ENCODE data around the gene DROSHA.
"Not testable (repeated sequence)": the region's sequence is repeated elsewhere in the genome, so short reads cannot be mapped to it uniquely, and the experiment has no call there.

The DROSHA gene, protein sequence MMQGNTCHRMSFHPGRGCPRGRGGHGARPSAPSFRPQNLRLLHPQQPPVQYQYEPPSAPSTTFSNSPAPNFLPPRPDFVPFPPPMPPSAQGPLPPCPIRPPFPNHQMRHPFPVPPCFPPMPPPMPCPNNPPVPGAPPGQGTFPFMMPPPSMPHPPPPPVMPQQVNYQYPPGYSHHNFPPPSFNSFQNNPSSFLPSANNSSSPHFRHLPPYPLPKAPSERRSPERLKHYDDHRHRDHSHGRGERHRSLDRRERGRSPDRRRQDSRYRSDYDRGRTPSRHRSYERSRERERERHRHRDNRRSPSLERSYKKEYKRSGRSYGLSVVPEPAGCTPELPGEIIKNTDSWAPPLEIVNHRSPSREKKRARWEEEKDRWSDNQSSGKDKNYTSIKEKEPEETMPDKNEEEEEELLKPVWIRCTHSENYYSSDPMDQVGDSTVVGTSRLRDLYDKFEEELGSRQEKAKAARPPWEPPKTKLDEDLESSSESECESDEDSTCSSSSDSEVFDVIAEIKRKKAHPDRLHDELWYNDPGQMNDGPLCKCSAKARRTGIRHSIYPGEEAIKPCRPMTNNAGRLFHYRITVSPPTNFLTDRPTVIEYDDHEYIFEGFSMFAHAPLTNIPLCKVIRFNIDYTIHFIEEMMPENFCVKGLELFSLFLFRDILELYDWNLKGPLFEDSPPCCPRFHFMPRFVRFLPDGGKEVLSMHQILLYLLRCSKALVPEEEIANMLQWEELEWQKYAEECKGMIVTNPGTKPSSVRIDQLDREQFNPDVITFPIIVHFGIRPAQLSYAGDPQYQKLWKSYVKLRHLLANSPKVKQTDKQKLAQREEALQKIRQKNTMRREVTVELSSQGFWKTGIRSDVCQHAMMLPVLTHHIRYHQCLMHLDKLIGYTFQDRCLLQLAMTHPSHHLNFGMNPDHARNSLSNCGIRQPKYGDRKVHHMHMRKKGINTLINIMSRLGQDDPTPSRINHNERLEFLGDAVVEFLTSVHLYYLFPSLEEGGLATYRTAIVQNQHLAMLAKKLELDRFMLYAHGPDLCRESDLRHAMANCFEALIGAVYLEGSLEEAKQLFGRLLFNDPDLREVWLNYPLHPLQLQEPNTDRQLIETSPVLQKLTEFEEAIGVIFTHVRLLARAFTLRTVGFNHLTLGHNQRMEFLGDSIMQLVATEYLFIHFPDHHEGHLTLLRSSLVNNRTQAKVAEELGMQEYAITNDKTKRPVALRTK (N-terminal part only)

DNA sequence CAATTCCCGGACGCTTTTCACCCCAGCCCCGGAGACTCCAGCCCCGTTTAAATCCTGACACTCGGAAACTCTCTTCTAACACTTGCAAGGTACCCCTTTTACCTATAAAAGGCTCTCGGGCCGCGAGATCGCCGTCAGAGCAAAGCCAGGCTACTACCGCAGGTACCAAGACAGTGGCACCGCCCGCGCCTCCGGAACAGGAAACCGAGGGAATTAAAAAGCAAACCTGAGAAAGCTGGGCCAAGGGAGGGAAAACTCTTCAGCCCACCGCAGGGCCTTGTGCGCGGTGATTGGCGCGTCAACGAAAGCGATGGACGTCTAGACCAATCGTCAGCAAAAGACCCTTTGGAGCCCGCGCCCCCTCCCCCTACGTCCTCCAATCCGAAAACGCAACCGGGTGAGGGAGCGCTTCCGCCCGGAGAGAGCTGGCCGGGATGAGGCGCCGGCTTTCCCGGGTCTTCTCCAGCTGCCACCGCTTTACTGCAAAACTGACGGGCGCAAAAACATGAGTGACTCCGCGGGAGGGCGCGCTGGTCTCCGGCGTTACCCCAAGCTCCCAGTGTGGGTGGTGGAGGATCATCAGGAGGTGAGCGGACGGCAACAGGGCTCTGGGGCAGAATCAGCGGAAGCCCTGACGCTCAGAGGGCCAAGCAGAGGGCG lies at the start of gene DROSHA, which contains the start of gene C5orf22:
DROSHA (minus strand) TSS at position 206 of the 660 bp plus-strand sequence. CDS start 3,034 bp downstream, outside the sequence.
C5orf22 (plus strand) TSS at position 414 of the 660 bp plus-strand sequence; CDS start at position 506, 92 bp downstream.
- peak; percentile 99 for DNase-seq (ENCODE audit: low spot score)

DNA sequence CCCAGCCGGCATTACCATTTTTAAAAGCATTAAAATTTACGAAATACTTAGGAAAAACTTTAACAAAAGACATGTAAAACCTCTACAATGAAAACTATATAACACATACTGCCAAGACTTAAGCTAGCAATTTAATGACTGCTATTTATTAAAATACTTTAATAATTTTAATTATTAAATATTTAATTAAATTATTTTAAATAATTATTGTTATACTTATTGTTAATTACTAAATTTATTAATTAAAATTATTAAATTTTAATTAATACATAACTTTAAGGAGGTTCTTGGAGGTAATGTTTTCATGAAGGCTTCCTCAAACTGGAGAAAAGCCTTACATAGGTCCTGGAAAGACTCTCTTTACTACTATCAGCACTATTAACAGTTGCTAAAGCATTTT lies 47.7 kb upstream of the DROSHA start:
- DNase-seq (ENCODE audit: low spot score), result no peak

DNA sequence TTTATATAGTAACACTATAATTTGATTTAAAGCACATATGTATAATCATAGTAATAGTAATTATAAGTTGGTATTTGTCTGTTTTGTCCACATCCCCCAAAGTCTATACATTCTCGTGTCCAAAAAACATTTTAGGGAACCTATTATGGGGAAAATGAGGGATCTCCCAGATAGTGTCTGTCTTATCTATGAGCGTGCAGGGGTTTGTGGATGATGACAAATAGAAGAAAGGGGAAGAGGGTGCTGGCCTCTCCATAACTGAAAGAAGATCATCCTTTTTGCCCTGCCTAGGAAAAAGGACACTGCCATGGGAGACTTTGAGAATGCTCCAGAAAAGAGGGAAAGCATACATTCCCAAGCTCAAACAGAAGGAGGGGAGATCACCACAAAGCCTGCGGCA lies 45.5 kb upstream of the DROSHA start:
- no peak for DNase-seq (ENCODE audit: low spot score)

DNA sequence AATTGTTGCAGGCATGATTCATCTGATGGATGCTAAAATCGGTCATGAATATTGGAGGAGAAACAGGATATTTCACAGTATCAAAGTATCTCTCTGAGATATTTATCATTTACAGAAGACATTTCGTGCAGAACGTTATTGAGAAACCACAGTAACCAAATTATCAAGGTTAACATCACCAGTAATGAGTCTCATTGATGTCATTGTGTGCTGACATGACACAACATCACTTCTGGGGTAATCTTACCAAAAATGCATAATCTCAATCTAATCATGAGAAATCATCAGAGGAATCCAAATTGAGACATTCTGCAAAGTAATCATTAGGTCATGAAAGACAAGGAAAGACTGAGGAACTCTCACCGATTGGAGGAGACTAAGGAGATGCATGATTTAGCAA lies 42.9 kb upstream of the DROSHA start:
- DNase-seq (ENCODE audit: low spot score), result no peak

DNA sequence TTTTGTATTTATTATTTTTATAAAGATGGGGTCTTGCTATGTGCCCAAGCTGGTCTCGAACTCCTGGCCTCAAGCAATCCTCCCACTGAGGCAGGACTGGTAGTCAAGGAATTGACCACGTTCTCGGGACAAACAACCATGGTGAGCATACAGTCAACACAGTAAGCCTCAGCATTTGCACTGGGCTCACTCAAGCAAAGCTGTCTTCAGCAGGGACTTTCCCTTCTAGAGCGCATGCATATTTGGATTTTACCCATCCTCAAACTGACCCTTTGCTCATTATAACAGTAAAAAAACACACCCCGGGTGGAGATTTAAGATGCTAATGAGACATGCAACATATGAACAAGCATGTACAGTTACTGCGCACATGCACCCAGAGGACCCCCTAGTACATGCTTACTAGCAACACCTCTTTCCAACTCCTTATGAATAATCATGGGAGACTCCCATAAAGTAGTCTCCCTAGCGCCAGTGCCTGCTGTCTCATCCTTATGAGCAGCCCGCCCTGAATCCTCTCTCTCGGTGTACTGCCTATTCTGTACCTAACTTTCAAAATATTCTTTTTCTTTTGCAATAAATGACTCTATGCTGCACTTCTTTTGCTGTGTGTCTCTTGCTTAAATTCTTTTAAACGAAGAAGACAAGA lies 41.7 kb upstream of the DROSHA start:
- no peak for DNase-seq (ENCODE audit: low spot score)

DNA sequence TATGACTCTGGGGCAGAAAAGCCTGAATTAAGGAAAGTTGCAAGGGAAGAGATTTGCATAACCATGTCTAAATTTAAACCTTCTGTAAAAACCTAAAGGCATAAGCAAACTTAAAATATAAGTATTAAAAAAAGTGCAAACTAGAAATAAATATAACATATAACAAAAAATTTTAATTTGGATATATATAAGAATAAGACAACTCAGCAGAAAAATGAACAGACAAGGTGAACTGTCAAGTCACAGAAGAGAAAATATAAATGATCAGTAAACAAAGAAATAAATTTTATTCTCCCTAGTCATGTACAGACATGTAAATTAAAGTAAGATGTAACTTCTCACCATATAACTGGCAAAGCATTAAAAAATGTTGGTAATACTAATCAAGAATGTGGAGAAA lies 37.2 kb upstream of the DROSHA start:
- no peak for DNase-seq (ENCODE audit: low spot score)

DNA sequence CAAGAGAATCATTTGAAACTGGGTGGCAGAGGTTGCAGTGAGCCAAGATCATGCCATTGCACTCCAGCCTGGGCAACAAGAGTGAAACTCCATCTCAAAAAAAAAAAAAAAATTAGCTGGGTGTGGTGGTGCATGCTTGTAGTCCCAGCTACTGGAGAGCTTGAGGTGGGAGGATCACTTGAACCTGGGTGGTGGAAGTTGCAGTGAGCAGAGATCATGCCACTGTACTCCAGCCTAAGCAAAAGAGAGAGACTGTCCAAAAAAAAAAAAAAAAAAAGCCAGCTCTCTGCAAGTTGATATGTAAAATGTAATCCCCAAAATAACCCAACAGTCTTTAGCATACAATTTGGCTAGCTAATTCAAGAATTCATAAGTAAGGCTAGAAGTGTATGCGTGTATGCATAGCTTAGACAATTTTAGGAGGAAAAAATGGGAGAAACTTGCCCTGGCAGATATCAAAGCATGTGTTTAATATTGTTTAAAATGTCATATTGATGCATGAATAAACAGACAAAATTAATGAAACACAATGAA lies 36.5 kb upstream of the DROSHA start:
- no peak for DNase-seq (ENCODE audit: low spot score)

DNA sequence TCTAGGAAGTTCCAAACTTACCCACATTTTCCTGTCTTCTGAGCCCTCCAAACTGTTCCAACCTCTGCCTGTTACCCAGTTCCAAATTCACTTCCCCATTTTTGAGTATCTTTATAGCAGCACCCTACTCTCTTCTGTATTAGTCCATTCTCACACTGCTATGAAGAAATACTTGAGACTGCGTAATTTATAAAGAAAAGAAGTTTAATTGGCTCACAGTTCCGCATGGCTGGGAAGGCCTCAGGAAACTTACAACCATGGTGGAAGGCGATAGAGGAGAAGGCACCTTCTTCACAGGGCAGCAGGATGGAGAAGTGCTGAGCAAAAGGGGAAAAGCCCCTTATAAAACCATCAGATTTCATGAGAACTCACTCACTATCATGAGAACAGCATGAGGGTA lies 34.5 kb upstream of the DROSHA start:
- not testable (repeated sequence) for DNase-seq (ENCODE audit: low spot score)

DNA sequence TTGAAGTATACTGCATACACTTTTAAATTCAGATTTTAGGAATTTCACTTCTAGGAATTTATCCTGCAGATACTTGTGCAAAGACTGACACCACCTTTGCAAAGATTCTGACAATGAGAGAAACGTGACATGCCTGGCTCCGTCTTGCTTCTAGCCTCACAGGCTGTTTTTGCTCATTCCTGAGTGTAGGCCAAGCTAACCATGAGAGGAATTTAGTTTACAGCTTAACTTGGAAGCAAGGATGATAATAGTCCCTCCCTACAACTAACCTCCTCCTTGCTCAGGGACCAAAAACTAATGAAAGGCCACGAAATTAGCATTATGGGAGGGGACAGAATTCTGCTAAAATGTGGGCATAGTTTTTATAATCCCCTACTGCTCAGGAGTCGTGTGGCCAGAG lies 31.3 kb upstream of the DROSHA start:
- DNase-seq (ENCODE audit: low spot score), result no peak

DNA sequence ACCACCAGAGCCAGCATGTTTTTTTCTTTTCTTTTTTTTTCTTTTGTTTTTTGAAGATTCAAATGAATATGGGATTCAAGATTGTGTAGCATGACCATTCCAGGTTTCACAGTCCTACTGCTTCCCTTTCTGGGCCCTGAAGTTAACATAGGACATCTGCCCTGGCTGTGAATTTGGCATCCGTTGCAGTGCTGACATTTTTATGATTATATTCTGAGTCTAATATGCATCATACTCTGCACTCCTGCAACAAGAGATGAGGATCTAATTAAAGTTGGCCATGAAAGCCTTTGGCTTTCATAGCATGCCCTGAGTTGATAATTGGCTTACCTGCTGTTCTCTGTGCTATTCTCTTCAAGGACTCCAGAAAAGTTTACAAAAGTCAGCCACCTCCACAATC lies 30.1 kb upstream of the DROSHA start:
- DNase-seq (ENCODE audit: low spot score), result no peak

DNA sequence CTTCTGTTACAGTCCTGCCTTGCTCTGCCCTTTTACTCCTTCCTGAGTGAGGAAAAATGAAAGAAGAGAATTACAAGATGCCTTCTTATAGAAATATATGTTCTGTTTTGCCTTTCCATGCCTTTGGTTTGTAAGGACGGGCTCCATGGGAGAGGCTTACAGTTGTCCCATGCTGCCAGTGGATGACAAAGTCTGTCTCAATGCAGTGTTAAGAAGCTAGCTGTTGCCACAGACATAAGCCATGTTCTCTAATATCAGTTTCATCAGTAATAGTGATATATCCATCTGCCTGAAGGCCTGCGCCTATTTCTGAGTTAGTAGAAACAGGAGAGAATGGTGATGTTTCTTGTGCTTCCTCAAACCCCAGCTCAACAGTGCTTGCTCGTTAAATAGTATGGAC lies 28.0 kb upstream of the DROSHA start:
- no peak for DNase-seq (ENCODE audit: low spot score)

DNA sequence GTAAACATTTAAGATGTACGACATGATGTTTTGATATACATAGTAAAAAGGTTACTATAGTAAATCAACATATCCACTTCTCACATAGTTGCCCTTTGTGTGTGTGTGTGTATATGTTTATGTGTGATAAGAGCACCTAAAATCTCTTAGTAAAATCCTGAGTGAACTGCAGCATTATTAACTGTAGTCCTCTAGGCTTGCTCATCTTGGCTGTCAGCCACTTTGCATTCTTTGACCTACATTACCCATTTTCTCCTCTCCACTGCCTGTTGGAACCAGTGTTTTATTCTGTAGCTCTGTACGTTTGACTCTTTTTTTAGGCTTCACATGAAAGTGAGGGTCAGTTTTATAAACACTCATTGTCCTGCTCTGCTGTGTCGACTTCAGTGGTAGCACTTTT lies 24.6 kb upstream of the DROSHA start:
- DNase-seq (ENCODE audit: low spot score), result no peak

DNA sequence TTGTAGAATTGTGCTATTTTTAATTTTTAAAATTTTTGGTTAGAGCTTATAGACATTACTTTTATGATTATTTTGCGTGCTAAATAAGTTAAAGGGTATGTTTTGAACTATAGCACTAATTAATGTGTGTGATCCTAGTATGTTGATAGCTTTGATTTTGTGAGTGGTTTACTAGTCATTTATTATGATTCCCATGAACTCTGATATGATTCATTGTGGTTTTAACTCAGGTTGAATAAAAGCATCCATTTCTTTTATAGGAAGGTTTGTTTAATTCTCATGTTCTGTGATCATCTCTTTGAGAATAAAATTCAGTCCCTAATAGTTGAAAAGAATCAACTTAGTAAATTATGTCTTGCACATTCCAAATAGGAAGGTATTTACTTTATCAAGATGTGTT lies 22.7 kb upstream of the DROSHA start:
- DNase-seq (ENCODE audit: low spot score), result no peak

DNA sequence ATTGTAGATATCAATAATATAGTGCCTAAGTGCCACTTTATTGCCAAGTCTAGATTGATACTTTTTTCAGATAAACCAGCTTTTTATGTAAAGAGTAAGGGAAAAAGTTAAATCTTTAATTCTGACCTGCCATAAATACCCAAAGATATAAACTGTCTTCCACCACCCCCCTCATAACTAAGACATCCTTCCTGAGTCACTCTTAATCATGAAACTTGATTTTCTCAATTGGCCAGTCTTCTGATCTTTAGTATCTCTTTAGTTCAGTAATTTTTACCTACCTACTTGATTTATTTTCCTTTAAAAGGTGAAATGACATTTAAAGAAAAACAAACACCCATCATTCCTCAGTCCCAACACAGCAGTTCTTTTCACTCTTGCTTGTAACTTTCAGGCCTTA lies 22.0 kb upstream of the DROSHA start:
- no peak for DNase-seq (ENCODE audit: low spot score)

DNA sequence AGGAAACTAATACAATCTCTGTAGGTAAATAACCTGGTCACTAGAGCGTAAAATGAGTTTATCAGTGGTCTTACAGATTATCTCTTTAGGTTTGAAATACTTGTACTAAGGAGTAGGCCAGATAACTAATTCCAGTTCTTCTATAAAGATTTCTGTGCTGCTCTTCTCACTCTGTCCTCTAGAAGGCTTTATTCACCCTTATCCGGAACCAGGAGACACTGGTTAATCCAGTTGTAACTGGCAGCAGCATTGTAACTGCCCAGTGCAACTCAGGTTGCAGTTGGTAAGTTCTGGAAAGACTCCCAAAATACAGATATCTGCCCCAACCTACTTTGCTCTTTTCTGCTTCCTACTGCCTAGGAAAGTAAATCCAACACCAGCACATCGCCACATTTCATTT lies 20.0 kb upstream of the DROSHA start:
- DNase-seq (ENCODE audit: low spot score), result no peak

DNA sequence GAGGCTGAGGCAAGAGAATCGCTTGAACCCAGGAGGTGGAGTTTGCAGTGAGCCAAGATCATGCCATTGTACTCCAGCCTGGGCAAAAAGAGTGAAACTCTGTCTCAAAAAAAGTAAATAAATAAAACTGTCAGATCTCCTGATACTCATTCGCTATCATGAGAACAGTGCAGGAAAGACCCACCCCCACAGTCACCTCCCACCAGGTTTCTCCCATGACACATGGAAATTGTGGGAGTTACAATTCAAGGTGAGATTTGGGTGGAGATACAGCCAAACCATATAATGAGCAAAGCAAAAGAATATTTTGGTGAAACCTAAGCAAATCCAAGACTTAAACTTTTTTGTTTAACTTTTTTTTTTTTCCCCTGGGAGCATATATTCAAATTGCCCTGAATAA lies 17.2 kb upstream of the DROSHA start:
- DNase-seq (ENCODE audit: low spot score), result not testable (repeated sequence)

DNA sequence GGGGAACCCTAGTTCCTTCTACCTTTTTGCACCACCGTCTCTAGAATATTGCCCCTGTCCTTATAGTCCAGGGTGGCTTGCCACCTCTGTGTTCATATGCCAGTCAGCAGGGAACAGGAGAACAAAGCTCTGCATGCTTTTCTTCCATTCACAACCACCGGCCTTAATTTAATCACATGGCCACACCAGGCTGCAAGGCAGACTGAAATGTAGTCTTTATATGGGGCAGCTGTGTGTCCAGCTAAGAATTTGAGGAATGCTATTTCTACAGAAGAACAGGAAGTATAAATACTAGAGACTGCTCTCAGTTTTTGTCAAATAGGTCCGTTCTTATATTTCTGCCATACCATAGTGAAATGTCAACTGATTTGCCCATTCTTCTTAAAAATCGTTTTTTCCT lies 6.0 kb upstream of the DROSHA start:
- no peak for DNase-seq (ENCODE audit: low spot score)

DNA sequence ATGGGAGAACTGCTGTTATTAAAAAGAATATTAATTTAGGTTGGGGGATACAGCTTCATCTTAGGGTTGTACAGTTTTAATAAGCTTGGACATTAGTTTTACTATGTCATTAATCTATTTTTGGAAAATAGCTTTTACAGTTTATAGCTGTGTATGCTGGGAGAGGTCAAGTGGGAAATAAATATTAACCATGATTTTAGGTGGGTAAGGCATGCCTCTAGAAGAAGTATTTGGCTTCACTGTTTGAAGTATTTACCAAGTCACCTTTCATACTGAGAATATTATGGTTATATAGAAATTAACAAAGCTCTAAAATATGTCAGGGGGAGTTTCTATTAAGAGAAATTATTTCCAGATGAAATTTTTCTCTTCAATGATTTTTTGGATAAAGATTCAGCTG lies 5.5 kb upstream of the DROSHA start:
- DNase-seq (ENCODE audit: low spot score), result no peak

DNA sequence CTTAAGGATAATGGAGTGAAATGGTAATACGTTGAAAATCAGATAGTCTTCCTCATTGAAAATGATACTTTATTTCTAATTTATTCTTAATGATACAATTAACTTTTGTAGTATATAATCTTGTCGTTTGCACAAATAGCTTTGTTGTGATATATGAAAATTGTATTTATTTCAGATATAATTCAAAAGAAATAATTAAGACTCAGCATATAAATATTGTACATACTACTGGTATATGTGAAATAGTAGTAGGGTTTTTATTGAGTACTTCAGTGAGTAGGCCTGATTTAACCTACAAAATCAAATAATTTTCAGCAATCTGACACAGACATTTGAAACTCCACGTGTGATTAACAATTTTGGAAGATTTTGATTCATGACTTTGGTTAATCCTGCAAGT lies 5.0 kb upstream of the DROSHA start:
- DNase-seq (ENCODE audit: low spot score), result no peak

DNA sequence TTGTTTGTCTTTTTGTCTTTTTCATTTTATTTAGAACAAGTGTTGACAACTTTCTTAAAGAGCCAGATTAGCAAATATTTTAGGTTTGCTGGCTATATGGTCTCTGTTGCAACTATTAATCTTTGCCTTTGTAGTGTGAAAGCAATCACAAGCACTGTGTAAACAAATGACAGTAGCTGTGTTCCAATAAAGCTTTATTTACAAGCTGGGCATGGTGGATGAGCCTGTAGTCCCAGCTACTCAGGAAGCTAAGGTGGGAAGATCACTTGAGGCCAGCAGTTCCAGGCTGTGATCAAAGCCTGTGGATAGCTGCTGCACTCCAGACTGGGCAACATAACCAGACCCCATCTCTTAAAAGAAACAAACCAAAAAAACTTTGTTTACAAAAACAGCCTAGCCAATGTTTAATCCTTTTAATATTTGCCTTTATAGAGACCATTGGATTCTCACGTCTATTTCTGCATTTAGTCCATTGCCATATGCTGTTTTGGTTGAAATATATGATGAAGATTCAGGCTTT lies 2.7 kb upstream of the DROSHA start:
- DNase-seq (ENCODE audit: low spot score), result no peak

DNA sequence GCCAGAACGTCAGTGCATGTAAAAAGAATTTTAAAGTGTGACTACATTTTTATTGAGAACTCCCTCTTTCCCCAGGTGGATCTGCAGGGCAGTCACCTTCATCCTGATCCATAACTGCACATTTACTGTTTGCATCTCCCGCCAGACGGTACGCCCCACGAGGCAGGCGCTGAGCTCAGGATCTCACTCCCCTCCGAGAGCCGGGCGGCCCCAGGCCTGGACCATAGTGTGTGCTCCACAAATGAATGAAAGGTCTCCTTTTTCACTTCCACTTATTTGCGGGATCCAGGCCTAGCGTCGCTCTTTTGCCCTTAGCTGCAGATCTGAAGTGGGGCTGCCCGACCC lies 378 bp downstream of the DROSHA start:
- peak; percentile 41 for DNase-seq (ENCODE audit: low spot score)

All from cerebellar cortex (tissue), 1 donor.